Activated CD8-positive, alpha-beta memory T cell treated with anti-CD3 and anti-CD28 coated beads, Interleukin-2, amount 50 U/mL, for 24 hours (primary cell): ENCODE measurements around the gene UQCRHL.

Experiments used
- DNase-seq: peaks from one replicate; pipeline ENCODE4 v3.0.0-alpha.2; 2020; ENCODE audit errors: extremely low read depth

UQCRHL gene

DNA sequence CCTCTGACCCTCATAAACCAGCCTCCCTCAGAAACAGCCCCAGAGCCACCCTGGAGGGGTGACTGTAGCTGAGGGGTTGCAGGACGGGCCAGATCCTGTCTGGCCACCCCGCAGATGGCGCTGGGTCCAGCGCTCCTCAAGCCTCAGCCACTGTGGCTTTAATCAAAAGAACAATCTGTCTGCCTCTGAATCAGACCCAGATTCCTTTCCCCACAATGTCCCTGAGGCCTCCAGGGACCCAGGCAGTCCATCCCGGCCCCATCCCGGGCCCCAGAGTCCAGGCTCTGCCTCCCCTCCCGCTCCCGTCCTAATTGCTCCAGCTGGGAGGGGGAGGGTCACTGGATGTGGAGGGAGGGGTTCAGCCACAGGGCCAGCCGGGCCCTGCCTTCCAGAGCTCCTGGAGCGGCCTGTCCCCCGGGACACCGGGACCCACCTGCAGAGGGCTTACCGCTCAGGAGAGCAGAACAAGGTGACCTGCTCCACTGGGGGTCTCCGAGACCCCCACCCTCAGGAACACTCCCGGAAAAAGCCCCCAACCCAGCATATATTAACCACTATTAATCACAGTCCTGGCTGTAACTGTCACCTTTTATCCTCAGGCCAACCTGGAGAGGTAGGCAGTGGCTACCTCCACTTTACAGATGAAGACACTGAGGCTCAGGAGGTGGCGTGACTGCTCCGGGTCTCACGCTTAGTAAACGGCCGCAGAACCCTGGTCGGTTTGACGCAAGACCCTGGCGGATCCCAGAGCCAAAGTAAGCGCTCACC, 49.7 kb downstream of the UQCRHL start:
- DNase-seq = no peak
